MM.1S (cell line): ENCODE data around the gene RHBDL1.

Experiments
- DNase-seq: peaks from one replicate; pipeline ENCODE4 v3.0.0-alpha.2; 2015
- H2AFZ ChIP-seq: fragments of 300-600 bp; sonication (generic); 2 replicates; pipeline ENCODE4 v1.6.0; 2016; ENCODE audit warnings: antibody characterized with exemption, low read length
- H3F3A ChIP-seq: fragments of 300-600 bp; sonication (generic); 2 replicates; pipeline ENCODE4 v1.6.1; 2016; ENCODE audit warnings: mild to moderate bottlenecking, antibody characterized with exemption, low read length, moderate library complexity, mixed read lengths; ENCODE audit not compliant: insufficient read depth
- H3K27ac ChIP-seq: fragments of 300-600 bp; sonication (generic); 2 replicates; pipeline ENCODE4 v1.5.1; 2016; ENCODE audit warnings: mild to moderate bottlenecking, low read length
- H3K27me3 ChIP-seq: fragments of 300-600 bp; sonication (generic); replicated peaks from 2 replicates; pipeline ENCODE4 v1.6.0; 2016; ENCODE audit warnings: low read length; ENCODE audit not compliant: insufficient read depth
- H3K36me3 ChIP-seq: fragments of 300-600 bp; sonication (generic); replicated peaks from 2 replicates; pipeline ENCODE4 v1.6.1; 2016; ENCODE audit warnings: mild to moderate bottlenecking, low read length, mixed read lengths; ENCODE audit not compliant: insufficient read depth
- H3K4me1 ChIP-seq: fragments of 300-600 bp; sonication (generic); 2 replicates; pipeline ENCODE4 v1.6.1; 2016; ENCODE audit warnings: low read length, mixed read lengths
- H3K4me2 ChIP-seq: fragments of 300-600 bp; sonication (generic); 2 replicates; pipeline ENCODE4 v1.6.0; 2016; ENCODE audit warnings: low read depth, low read length
- H3K4me3 ChIP-seq: fragments of 300-600 bp; sonication (generic); 2 replicates; pipeline ENCODE4 v1.5.1; 2016; ENCODE audit warnings: low read length, mixed read lengths
- H3K79me2 ChIP-seq: fragments of 300-600 bp; sonication (generic); 2 replicates; pipeline ENCODE4 v1.6.1; 2016; ENCODE audit warnings: mixed run types, low read length, mixed read lengths
- H3K9ac ChIP-seq: fragments of 300-600 bp; sonication (generic); 2 replicates; pipeline ENCODE4 v1.6.1; 2016; ENCODE audit warnings: low read length, mixed read lengths
- H3K9me2 ChIP-seq: fragments of 300-600 bp; sonication (generic); replicated peaks from 2 replicates; pipeline ENCODE4 v1.6.1; 2016; ENCODE audit warnings: mild to moderate bottlenecking, low read length, mixed read lengths; ENCODE audit not compliant: insufficient read depth
- H3K9me3 ChIP-seq: fragments of 300-600 bp; sonication (generic); replicated peaks from 2 replicates; pipeline ENCODE4 v1.6.1; 2016; ENCODE audit warnings: mild to moderate bottlenecking, low read length, mixed read lengths; ENCODE audit not compliant: insufficient read depth
- H4K20me1 ChIP-seq: fragments of 300-600 bp; sonication (generic); 2 replicates; pipeline ENCODE4 v1.6.1; 2016; ENCODE audit warnings: mild to moderate bottlenecking, low read length, moderate library complexity, mixed read lengths; ENCODE audit not compliant: insufficient read depth
- CTCF ChIP-seq: fragments of 300-600 bp; sonication (generic); IDR thresholded peaks from 2 replicates; pipeline ENCODE4 v1.5.1; 2016; ENCODE audit warnings: antibody characterized with exemption, low read length, mixed read lengths
- EZH2 ChIP-seq: fragments of 300-600 bp; sonication (generic); optimal IDR thresholded peaks from 2 replicates; pipeline ENCODE3; 2017; ENCODE audit warnings: low read depth, mild to moderate bottlenecking, antibody characterized with exemption, low read length, mixed read lengths
- EZH2phosphoT487 ChIP-seq: fragments of 300-600 bp; sonication (generic); IDR thresholded peaks from 2 replicates; pipeline ENCODE4 v1.6.1; 2018; ENCODE audit warnings: antibody characterized with exemption, low read length

Gene RHBDL1

DNA sequence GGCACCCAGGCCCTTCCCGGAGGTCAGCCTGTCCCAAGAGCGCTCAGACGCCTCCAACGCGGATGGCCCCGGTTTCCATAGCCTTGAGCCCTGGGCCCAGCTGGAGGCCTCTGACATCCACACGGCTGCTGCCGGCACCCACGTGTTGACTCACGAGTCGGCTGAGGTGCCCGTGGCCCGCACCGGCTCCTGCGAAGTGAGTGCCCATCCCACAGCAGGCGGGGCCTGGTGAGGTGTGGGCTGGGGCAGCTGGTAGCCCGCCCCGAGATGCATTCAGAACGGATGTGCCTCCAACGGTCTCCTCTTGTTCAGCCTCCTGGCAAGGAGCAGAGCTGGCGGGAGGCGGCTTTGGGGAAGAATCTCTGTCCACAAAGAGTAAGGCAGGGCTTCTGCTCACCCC lies 23.6 kb upstream of the RHBDL1 start:
- no peak for TF ChIP-seq EZH2phosphoT487
- TF ChIP-seq EZH2 = no peak
- TF ChIP-seq CTCF = no peak
- Histone ChIP-seq H3K4me2 (no peak overlapping the region), H3K4me3 (no peak overlapping the region), H3K4me1 (peaks cover 4% of the 10 kb centered on the region; the same call in 1 of the 2 replicates), H3K9ac (no peak overlapping the region), H3K27me3 (no peaks in the 10 kb centered on the region), H3F3A (peaks cover 20% of the 10 kb centered on the region), H3K27ac (no peak overlapping the region), H3K9me2 (no peaks in the 10 kb centered on the region), H2AFZ (no peak overlapping the region), H3K79me2 (peaks cover 36% of the 10 kb centered on the region), H4K20me1 (no peaks in the 10 kb centered on the region), H3K36me3 (no peaks in the 10 kb centered on the region), H3K9me3 (no peaks in the 10 kb centered on the region)
- no peak for DNase-seq

- no peak overlapping the region for H3K27ac ChIP-seq
- H3K9me2 ChIP-seq = no peaks in the 10 kb centered on the region
- H3K27me3 ChIP-seq = no peaks in the 10 kb centered on the region
- no peak for DNase-seq
- TF ChIP-seq EZH2 (no peak), CTCF (no peak), EZH2phosphoT487 (no peak)
- H3K9me3 ChIP-seq = no peaks in the 10 kb centered on the region
- no peak overlapping the region for H3K4me3 ChIP-seq
- H3K36me3 ChIP-seq = no peaks in the 10 kb centered on the region
- peaks cover 27% of the 10 kb centered on the region for H3K79me2 ChIP-seq
- no peaks in the 10 kb centered on the region for H4K20me1 ChIP-seq
- no peak overlapping the region for H3K4me2 ChIP-seq
- H3F3A ChIP-seq = peaks cover 12% of the 10 kb centered on the region
- no peaks in the 10 kb centered on the region; the same call in 1 of the 2 replicates for H3K4me1 ChIP-seq
- H2AFZ ChIP-seq = no peak overlapping the region
- H3K9ac ChIP-seq = no peak overlapping the region
Measured at GRCh38 chr16:652454-653305, 22.8 kb upstream of the RHBDL1 start.

GRCh38 chr16:654034-654433 lies 21.4 kb upstream of the RHBDL1 start:
- no peak overlapping the region for H3K27ac ChIP-seq

More at GRCh38 chr16:654034-654433, 21.4 kb upstream of the RHBDL1 start:
- Histone ChIP-seq H3K4me1 (no peaks in the 10 kb centered on the region; the same call in 1 of the 2 replicates), H3K9me2 (no peaks in the 10 kb centered on the region), H3K4me2 (no peak overlapping the region), H2AFZ (no peak overlapping the region), H3K79me2 (peaks cover 14% of the 10 kb centered on the region), H3K9me3 (no peaks in the 10 kb centered on the region), H3K4me3 (no peak overlapping the region), H4K20me1 (no peaks in the 10 kb centered on the region), H3F3A (no peaks in the 10 kb centered on the region), H3K27me3 (no peaks in the 10 kb centered on the region), H3K9ac (no peak overlapping the region), H3K36me3 (no peaks in the 10 kb centered on the region)
- no peak for DNase-seq
- TF ChIP-seq CTCF = no peak
- TF ChIP-seq EZH2phosphoT487 = no peak
- TF ChIP-seq EZH2 = no peak
